GM23338 (cell line): Measurements from ENCODE around the gene BCL2. TPM values are rescaled to one million over a fixed set of nuclear protein-coding genes. Genes with fewer than 3 reads are reported as not detected.
"Not testable (repeated sequence)": the region's sequence is repeated elsewhere in the genome, so short reads cannot be mapped to it uniquely, and the experiment has no call there.

Source experiments
- ATAC-seq: fragments of 200-7000 bp; cut with Tn5 transposase; 3 replicates; pipeline ENCODE4 v1.9.1; 2020
- DNase-seq: peaks from one replicate; pipeline ENCODE4 v3.0.0-alpha.2; 2015; ENCODE audit warnings: low spot score
- H2AFZ ChIP-seq: fragments of 200-600 bp; sonication (generic); 2 replicates; pipeline ENCODE4 v1.8.0; 2016; ENCODE audit warnings: antibody characterized with exemption, mild to moderate bottlenecking, moderate library complexity
- H3F3A ChIP-seq: fragments of 200-600 bp; sonication (generic); replicated peaks from 2 replicates; pipeline ENCODE4 v1.8.0; 2017; ENCODE audit warnings: antibody characterized with exemption, mixed run types, low read depth
- H3K27ac ChIP-seq: fragments of 200-600 bp; sonication (generic); 2 replicates; pipeline ENCODE4 v1.6.1; 2016; ENCODE audit warnings: low read depth
- H3K27me3 ChIP-seq: fragments of 200-600 bp; sonication (generic); 2 replicates; pipeline ENCODE4 v1.8.0; 2016; ENCODE audit warnings: mild to moderate bottlenecking, mixed run types, moderate library complexity; ENCODE audit not compliant: insufficient read depth
- H3K36me3 ChIP-seq: fragments of 200-600 bp; sonication (generic); 2 replicates; pipeline ENCODE4 v1.8.0; 2016; ENCODE audit warnings: mild to moderate bottlenecking; ENCODE audit not compliant: insufficient read depth
- H3K4me1 ChIP-seq: fragments of 200-600 bp; sonication (generic); 2 replicates; pipeline ENCODE4 v1.8.0; 2016; ENCODE audit warnings: mild to moderate bottlenecking, moderate library complexity; ENCODE audit not compliant: insufficient read depth
- H3K4me2 ChIP-seq: fragments of 200-600 bp; sonication (generic); 2 replicates; pipeline ENCODE4 v1.7.1; 2017; ENCODE audit warnings: mixed run types
- H3K4me3 ChIP-seq: fragments of 200-600 bp; sonication (generic); 2 replicates; pipeline ENCODE4 v1.6.1; 2016; ENCODE audit warnings: mixed run types
- H3K79me2 ChIP-seq: fragments of 200-600 bp; sonication (generic); replicated peaks from 2 replicates; pipeline ENCODE4 v1.8.0; 2017; ENCODE audit warnings: mild to moderate bottlenecking; ENCODE audit not compliant: insufficient read depth
- H3K9me2 ChIP-seq: fragments of 200-600 bp; sonication (generic); 2 replicates; pipeline ENCODE4 v1.8.0; 2017; ENCODE audit not compliant: insufficient read depth
- H4K20me1 ChIP-seq: fragments of 200-600 bp; sonication (generic); replicated peaks from 2 replicates; pipeline ENCODE4 v1.8.0; 2017; ENCODE audit warnings: mild to moderate bottlenecking; ENCODE audit not compliant: insufficient read depth
- H3K27ac Mint-ChIP-seq: 2 replicates; pipeline ENCODE4 v1.8.0; 2020; ENCODE audit warnings: inconsistent platforms, mild to moderate bottlenecking, moderate library complexity, mixed read lengths
- H3K27me3 Mint-ChIP-seq: 3 replicates; pipeline ENCODE4 v1.8.0; 2022; ENCODE audit warnings: low read depth, mild to moderate bottlenecking, moderate library complexity, mixed read lengths, inconsistent platforms; ENCODE audit not compliant: insufficient read depth, poor library complexity
- H3K36me3 Mint-ChIP-seq: 3 replicates; pipeline ENCODE4 v1.8.0; 2021; ENCODE audit warnings: low read depth, mild to moderate bottlenecking, inconsistent platforms, moderate library complexity, mixed read lengths
- H3K4me1 Mint-ChIP-seq: 3 replicates; pipeline ENCODE4 v1.8.0; 2020; ENCODE audit warnings: mild to moderate bottlenecking, inconsistent platforms, mixed read lengths
- H3K4me3 Mint-ChIP-seq: 3 replicates; pipeline ENCODE4 v1.8.0; 2021; ENCODE audit warnings: moderate library complexity, mild to moderate bottlenecking, inconsistent platforms, mixed read lengths
- H3K9me3 Mint-ChIP-seq: 3 replicates; pipeline ENCODE4 v1.8.0; 2020; ENCODE audit warnings: moderate library complexity, mild to moderate bottlenecking, inconsistent platforms, mixed read lengths
- polyA plus RNA-seq: library from polyadenylated mRNA; unstranded; fragments of >200 nt; fragmentation: Nextera tagmentation; extraction: Ambion mirVana; gene quantifications from 2 replicates; pipeline ENCODE4 v1.2.1, GENCODE V29; 2016
- total RNA-seq: library from RNA; depleted of rRNA; stranded (reverse); fragments of >200 nt; shearing (Covaris generic); gene quantifications from 2 replicates; pipeline ENCODE4 v1.2.3, GENCODE V29; 2014
- TF ChIP-seq, protein P1 (sequence below), 2 experiments: fragments of 200-600 bp in 1 of 2; sonication (generic) in 1 of 2; conservative IDR thresholded peaks; 2 replicates each; pipeline versions ENCODE4 v1.5.1 to v1.6.1; 2016 to 2017; ENCODE audit warnings: antibody characterized with exemption in 2 of 2, low read depth in 2 of 2, mild to moderate bottlenecking in 2 of 2, moderate library complexity in 1 of 2
- TF ChIP-seq, protein P2 (sequence below): fragments of 250-450 bp; sonication (Bioruptor Pico); IDR thresholded peaks from 2 replicates; pipeline ENCODE4 v1.5.0; 2020; ENCODE audit warnings: mild to moderate bottlenecking, moderate library complexity

The BCL2 gene
- total and polyA plus RNA-seq, 2 experiments from 2014 or later = 1.2 to 4.0 TPM

DNA sequence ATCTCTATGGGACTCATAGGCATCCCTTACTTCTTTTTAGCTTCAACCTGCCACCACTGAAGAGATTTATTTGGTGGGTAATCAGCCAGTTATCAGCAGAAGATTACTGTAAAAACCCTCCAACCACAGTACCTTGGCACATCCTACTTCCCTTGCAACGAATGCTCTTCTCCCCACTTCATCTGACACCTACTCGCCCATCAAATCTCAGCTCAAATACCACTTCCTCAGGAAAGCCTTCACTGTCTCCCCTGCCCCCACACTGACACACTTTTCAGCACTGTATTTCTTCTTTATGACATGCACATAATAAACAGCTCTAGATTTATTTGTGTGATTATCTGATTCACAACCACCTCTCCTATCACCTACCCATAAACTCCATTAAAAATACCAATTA, 44.4 kb upstream of the BCL2 start (continued):
- TF ChIP-seq, protein P1, sequence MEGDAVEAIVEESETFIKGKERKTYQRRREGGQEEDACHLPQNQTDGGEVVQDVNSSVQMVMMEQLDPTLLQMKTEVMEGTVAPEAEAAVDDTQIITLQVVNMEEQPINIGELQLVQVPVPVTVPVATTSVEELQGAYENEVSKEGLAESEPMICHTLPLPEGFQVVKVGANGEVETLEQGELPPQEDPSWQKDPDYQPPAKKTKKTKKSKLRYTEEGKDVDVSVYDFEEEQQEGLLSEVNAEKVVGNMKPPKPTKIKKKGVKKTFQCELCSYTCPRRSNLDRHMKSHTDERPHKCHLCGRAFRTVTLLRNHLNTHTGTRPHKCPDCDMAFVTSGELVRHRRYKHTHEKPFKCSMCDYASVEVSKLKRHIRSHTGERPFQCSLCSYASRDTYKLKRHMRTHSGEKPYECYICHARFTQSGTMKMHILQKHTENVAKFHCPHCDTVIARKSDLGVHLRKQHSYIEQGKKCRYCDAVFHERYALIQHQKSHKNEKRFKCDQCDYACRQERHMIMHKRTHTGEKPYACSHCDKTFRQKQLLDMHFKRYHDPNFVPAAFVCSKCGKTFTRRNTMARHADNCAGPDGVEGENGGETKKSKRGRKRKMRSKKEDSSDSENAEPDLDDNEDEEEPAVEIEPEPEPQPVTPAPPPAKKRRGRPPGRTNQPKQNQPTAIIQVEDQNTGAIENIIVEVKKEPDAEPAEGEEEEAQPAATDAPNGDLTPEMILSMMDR (conservative IDR thresholded peaks at IDR 0.05; ENCODE audit: low read depth in 2 of 2) = no peak
- TF ChIP-seq, protein P2, sequence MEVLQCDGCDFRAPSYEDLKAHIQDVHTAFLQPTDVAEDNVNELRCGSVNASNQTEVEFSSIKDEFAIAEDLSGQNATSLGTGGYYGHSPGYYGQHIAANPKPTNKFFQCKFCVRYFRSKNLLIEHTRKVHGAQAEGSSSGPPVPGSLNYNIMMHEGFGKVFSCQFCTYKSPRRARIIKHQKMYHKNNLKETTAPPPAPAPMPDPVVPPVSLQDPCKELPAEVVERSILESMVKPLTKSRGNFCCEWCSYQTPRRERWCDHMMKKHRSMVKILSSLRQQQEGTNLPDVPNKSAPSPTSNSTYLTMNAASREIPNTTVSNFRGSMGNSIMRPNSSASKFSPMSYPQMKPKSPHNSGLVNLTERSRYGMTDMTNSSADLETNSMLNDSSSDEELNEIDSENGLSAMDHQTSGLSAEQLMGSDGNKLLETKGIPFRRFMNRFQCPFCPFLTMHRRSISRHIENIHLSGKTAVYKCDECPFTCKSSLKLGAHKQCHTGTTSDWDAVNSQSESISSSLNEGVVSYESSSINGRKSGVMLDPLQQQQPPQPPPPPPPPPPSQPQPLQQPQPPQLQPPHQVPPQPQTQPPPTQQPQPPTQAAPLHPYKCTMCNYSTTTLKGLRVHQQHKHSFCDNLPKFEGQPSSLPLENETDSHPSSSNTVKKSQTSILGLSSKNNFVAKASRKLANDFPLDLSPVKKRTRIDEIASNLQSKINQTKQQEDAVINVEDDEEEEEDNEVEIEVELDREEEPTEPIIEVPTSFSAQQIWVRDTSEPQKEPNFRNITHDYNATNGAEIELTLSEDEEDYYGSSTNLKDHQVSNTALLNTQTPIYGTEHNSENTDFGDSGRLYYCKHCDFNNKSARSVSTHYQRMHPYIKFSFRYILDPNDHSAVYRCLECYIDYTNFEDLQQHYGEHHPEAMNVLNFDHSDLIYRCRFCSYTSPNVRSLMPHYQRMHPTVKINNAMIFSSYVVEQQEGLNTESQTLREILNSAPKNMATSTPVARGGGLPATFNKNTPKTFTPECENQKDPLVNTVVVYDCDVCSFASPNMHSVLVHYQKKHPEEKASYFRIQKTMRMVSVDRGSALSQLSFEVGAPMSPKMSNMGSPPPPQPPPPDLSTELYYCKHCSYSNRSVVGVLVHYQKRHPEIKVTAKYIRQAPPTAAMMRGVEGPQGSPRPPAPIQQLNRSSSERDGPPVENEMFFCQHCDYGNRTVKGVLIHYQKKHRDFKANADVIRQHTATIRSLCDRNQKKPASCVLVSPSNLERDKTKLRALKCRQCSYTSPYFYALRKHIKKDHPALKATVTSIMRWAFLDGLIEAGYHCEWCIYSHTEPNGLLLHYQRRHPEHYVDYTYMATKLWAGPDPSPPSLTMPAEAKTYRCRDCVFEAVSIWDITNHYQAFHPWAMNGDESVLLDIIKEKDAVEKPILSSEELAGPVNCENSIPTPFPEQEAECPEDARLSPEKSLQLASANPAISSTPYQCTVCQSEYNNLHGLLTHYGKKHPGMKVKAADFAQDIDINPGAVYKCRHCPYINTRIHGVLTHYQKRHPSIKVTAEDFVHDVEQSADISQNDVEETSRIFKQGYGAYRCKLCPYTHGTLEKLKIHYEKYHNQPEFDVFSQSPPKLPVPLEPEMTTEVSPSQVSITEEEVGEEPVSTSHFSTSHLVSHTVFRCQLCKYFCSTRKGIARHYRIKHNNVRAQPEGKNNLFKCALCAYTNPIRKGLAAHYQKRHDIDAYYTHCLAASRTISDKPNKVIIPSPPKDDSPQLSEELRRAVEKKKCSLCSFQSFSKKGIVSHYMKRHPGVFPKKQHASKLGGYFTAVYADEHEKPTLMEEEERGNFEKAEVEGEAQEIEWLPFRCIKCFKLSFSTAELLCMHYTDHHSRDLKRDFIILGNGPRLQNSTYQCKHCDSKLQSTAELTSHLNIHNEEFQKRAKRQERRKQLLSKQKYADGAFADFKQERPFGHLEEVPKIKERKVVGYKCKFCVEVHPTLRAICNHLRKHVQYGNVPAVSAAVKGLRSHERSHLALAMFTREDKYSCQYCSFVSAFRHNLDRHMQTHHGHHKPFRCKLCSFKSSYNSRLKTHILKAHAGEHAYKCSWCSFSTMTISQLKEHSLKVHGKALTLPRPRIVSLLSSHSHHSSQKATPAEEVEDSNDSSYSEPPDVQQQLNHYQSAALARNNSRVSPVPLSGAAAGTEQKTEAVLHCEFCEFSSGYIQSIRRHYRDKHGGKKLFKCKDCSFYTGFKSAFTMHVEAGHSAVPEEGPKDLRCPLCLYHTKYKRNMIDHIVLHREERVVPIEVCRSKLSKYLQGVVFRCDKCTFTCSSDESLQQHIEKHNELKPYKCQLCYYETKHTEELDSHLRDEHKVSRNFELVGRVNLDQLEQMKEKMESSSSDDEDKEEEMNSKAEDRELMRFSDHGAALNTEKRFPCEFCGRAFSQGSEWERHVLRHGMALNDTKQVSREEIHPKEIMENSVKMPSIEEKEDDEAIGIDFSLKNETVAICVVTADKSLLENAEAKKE (CRISPR knock-in tag) = no peak

DNA sequence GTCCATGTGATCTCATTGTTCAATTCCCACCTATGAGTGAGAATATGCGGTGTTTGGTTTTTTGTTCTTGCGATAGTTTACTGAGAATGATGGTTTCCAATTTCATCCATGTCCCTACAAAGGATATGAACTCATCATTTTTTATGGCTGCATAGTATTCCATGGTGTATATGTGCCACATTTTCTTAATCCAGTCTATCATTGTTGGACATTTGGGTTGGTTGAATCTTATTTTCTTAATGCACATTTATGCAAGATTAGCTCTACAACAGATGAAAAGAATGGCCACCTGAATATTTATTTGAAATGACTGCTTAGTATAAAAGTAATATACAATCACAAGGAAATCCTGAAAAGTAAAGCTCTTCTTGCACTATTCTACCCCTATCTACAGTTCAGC, 43.9 kb upstream of the BCL2 start:
- not testable (repeated sequence) for H3K9me3 Mint-ChIP-seq, DNase-seq, H3K27ac ChIP-seq, H3K27me3 Mint-ChIP-seq, H2AFZ ChIP-seq, H3K9me2 ChIP-seq, H3K27ac Mint-ChIP-seq, ATAC-seq, H3K27me3 ChIP-seq, H3K4me1 ChIP-seq, H3K4me3 ChIP-seq, H3F3A ChIP-seq, H3K4me3 Mint-ChIP-seq, H3K4me2 ChIP-seq
- Histone ChIP-seq H3K79me2 (peaks cover 36% of the 10 kb centered on the region), H3K36me3 (peaks cover 14% of the 10 kb centered on the region), H4K20me1 (peaks cover 15% of the 10 kb centered on the region)
- peaks cover 32% of the 10 kb centered on the region for H3K36me3 Mint-ChIP-seq
- peaks cover 14% of the 10 kb centered on the region; the same call in 2 of the 3 replicates for H3K4me1 Mint-ChIP-seq
